ENCODE measurements around the gene FBXO34.

Gene FBXO34

GRCh38 chr14:55248411-55248810 lies 22.8 kb upstream of the FBXO34 start:
- Histone ChIP-seq H3K4me1 (ENCODE audit: control insufficient read depth in 1 of 2, insufficient read depth in 2 of 2, low read length in 2 of 2) (no peaks in the 10 kb centered on the region), H3K9ac (ENCODE audit: low read length) (no peak overlapping the region), H3K27ac (ENCODE audit: low read depth, low read length) (no peak overlapping the region), H2BK12ac (ENCODE audit: low read length) (no peak overlapping the region), H3K79me1 (ENCODE audit: low read length) (no peaks in the 10 kb centered on the region), H3K4me3 (ENCODE audit: low read depth, low read length) (no peak overlapping the region), H3K18ac (ENCODE audit: low read length) (no peak overlapping the region), H2BK120ac (ENCODE audit: insufficient read depth, low read length, poor library complexity) (no peak overlapping the region), H2AFZ (ENCODE audit: insufficient read depth, low read length, poor library complexity) (no peak overlapping the region), H3K79me2 (ENCODE audit: control insufficient read depth, insufficient read depth, low read length, poor library complexity) (no peaks in the 10 kb centered on the region), H3K9me3 (ENCODE audit: insufficient read depth, low read depth, low read length) (no peaks in the 10 kb centered on the region), H4K12ac (ENCODE audit: low read depth, low read length) (no peak overlapping the region), H2BK5ac (ENCODE audit: low read depth, low read length, poor library complexity) (no peak overlapping the region), H2AK5ac (ENCODE audit: low read length) (no peak overlapping the region), H4K8ac (ENCODE audit: low read depth, low read length) (no peak overlapping the region), H3K23ac (ENCODE audit: low read length) (no peak overlapping the region), H3K14ac (ENCODE audit: low read length) (no peak overlapping the region), H3K4ac (ENCODE audit: low read depth, low read length) (no peak overlapping the region), H3K27me3 (ENCODE audit: insufficient read depth, low read length) (no peaks in the 10 kb centered on the region), H3K4me2 (ENCODE audit: low read length) (no peak overlapping the region), H4K91ac (ENCODE audit: low read depth, low read length) (no peak overlapping the region), H3K36me3 (ENCODE audit: control insufficient read depth in 1 of 2, insufficient read depth in 2 of 2, low read length in 2 of 2) (no peaks in the 10 kb centered on the region)
- WGBS (ENCODE audit: extremely low coverage, insufficient coverage, insufficient read length) = no CpG with 5 or more reads among the region's 4 CpGs
- DNase-seq = no peak

- Histone ChIP-seq H3K4me1 (ENCODE audit: control insufficient read depth in 1 of 2, insufficient read depth in 2 of 2, low read length in 2 of 2) (no peaks in the 10 kb centered on the region), H3K14ac (ENCODE audit: low read length) (no peak overlapping the region), H2BK5ac (ENCODE audit: low read depth, low read length, poor library complexity) (no peak overlapping the region), H2AFZ (ENCODE audit: insufficient read depth, low read length, poor library complexity) (no peak overlapping the region), H3K4me2 (ENCODE audit: low read length) (no peak overlapping the region), H3K18ac (ENCODE audit: low read length) (no peak overlapping the region), H3K36me3 (ENCODE audit: control insufficient read depth in 1 of 2, insufficient read depth in 2 of 2, low read length in 2 of 2) (no peaks in the 10 kb centered on the region), H2AK5ac (ENCODE audit: low read length) (no peak overlapping the region), H3K79me2 (ENCODE audit: control insufficient read depth, insufficient read depth, low read length, poor library complexity) (no peaks in the 10 kb centered on the region), H3K79me1 (ENCODE audit: low read length) (no peaks in the 10 kb centered on the region), H3K4ac (ENCODE audit: low read depth, low read length) (no peak overlapping the region), H3K9ac (ENCODE audit: low read length) (no peak overlapping the region), H2BK12ac (ENCODE audit: low read length) (no peak overlapping the region), H3K4me3 (ENCODE audit: low read depth, low read length) (no peak overlapping the region), H4K91ac (ENCODE audit: low read depth, low read length) (no peak overlapping the region), H3K23ac (ENCODE audit: low read length) (no peak overlapping the region), H2BK120ac (ENCODE audit: insufficient read depth, low read length, poor library complexity) (no peak overlapping the region), H4K8ac (ENCODE audit: low read depth, low read length) (no peak overlapping the region), H3K27ac (ENCODE audit: low read depth, low read length) (no peak overlapping the region), H3K27me3 (ENCODE audit: insufficient read depth, low read length) (no peaks in the 10 kb centered on the region), H4K12ac (ENCODE audit: low read depth, low read length) (no peak overlapping the region), H3K9me3 (ENCODE audit: insufficient read depth, low read depth, low read length) (no peaks in the 10 kb centered on the region)
- no CpG with 5 or more reads among the region's 4 CpGs for WGBS (ENCODE audit: extremely low coverage, insufficient coverage, insufficient read length)
- DNase-seq = no peak
Observed at GRCh38 chr14:55249423-55249822, 21.8 kb upstream of the FBXO34 start.

- H4K8ac ChIP-seq (ENCODE audit: low read depth, low read length) = no peak overlapping the region
- H3K27me3 ChIP-seq (ENCODE audit: insufficient read depth, low read length) = no peaks in the 10 kb centered on the region
- H2AFZ ChIP-seq (ENCODE audit: insufficient read depth, low read length, poor library complexity) = no peak overlapping the region
- H3K9me3 ChIP-seq (ENCODE audit: insufficient read depth, low read depth, low read length) = no peaks in the 10 kb centered on the region
- H3K79me1 ChIP-seq (ENCODE audit: low read length) = no peaks in the 10 kb centered on the region
- no peak overlapping the region for H2BK120ac ChIP-seq (ENCODE audit: insufficient read depth, low read length, poor library complexity)
- WGBS (ENCODE audit: extremely low coverage, insufficient coverage, insufficient read length) = no CpG with 5 or more reads among the region's 5 CpGs
- H3K23ac ChIP-seq (ENCODE audit: low read length) = no peak overlapping the region
- no peaks in the 10 kb centered on the region for H3K4me1 ChIP-seq (ENCODE audit: control insufficient read depth in 1 of 2, insufficient read depth in 2 of 2, low read length in 2 of 2)
- H3K14ac ChIP-seq (ENCODE audit: low read length) = no peak overlapping the region
- H3K27ac ChIP-seq (ENCODE audit: low read depth, low read length) = no peak overlapping the region
- H4K12ac ChIP-seq (ENCODE audit: low read depth, low read length) = no peak overlapping the region
- H3K9ac ChIP-seq (ENCODE audit: low read length) = no peak overlapping the region
- H3K4me2 ChIP-seq (ENCODE audit: low read length) = no peak overlapping the region
- H2BK12ac ChIP-seq (ENCODE audit: low read length) = no peak overlapping the region
- H4K91ac ChIP-seq (ENCODE audit: low read depth, low read length) = no peak overlapping the region
- H3K18ac ChIP-seq (ENCODE audit: low read length) = no peak overlapping the region
- H3K36me3 ChIP-seq (ENCODE audit: control insufficient read depth in 1 of 2, insufficient read depth in 2 of 2, low read length in 2 of 2) = no peaks in the 10 kb centered on the region
- no peak overlapping the region for H2BK5ac ChIP-seq (ENCODE audit: low read depth, low read length, poor library complexity)
- H3K4me3 ChIP-seq (ENCODE audit: low read depth, low read length) = no peak overlapping the region
- no peaks in the 10 kb centered on the region for H3K79me2 ChIP-seq (ENCODE audit: control insufficient read depth, insufficient read depth, low read length, poor library complexity)
- H2AK5ac ChIP-seq (ENCODE audit: low read length) = no peak overlapping the region
- DNase-seq = no peak
- no peak overlapping the region for H3K4ac ChIP-seq (ENCODE audit: low read depth, low read length)
Observed at GRCh38 chr14:55253276-55253675, 17.9 kb upstream of the FBXO34 start.

GRCh38 chr14:55254581-55254980 lies 16.6 kb upstream of the FBXO34 start:
- Histone ChIP-seq H4K8ac (ENCODE audit: low read depth, low read length) (no peak overlapping the region), H3K14ac (ENCODE audit: low read length) (no peak overlapping the region), H4K12ac (ENCODE audit: low read depth, low read length) (no peak overlapping the region), H2AK5ac (ENCODE audit: low read length) (no peak overlapping the region), H2BK120ac (ENCODE audit: insufficient read depth, low read length, poor library complexity) (no peak overlapping the region), H3K4me1 (ENCODE audit: control insufficient read depth in 1 of 2, insufficient read depth in 2 of 2, low read length in 2 of 2) (no peaks in the 10 kb centered on the region), H4K91ac (ENCODE audit: low read depth, low read length) (no peak overlapping the region), H3K23ac (ENCODE audit: low read length) (no peak overlapping the region), H3K4me3 (ENCODE audit: low read depth, low read length) (no peak overlapping the region), H3K36me3 (ENCODE audit: control insufficient read depth in 1 of 2, insufficient read depth in 2 of 2, low read length in 2 of 2) (no peaks in the 10 kb centered on the region), H3K27ac (ENCODE audit: low read depth, low read length) (no peak overlapping the region), H2BK5ac (ENCODE audit: low read depth, low read length, poor library complexity) (no peak overlapping the region), H3K79me1 (ENCODE audit: low read length) (no peaks in the 10 kb centered on the region), H3K4ac (ENCODE audit: low read depth, low read length) (no peak overlapping the region), H3K9ac (ENCODE audit: low read length) (no peak overlapping the region), H3K9me3 (ENCODE audit: insufficient read depth, low read depth, low read length) (no peaks in the 10 kb centered on the region), H3K18ac (ENCODE audit: low read length) (no peak overlapping the region), H3K27me3 (ENCODE audit: insufficient read depth, low read length) (no peaks in the 10 kb centered on the region), H3K79me2 (ENCODE audit: control insufficient read depth, insufficient read depth, low read length, poor library complexity) (no peaks in the 10 kb centered on the region), H2BK12ac (ENCODE audit: low read length) (no peak overlapping the region), H2AFZ (ENCODE audit: insufficient read depth, low read length, poor library complexity) (no peak overlapping the region), H3K4me2 (ENCODE audit: low read length) (no peak overlapping the region)
- DNase-seq = no peak
- WGBS (ENCODE audit: extremely low coverage, insufficient coverage, insufficient read length) = no CpG with 5 or more reads among the region's 1 CpG

Measured in trophoblast cell (in vitro differentiated cells and primary cell).